Measurements from ENCODE around the gene GPR35.

Gene GPR35

DNA sequence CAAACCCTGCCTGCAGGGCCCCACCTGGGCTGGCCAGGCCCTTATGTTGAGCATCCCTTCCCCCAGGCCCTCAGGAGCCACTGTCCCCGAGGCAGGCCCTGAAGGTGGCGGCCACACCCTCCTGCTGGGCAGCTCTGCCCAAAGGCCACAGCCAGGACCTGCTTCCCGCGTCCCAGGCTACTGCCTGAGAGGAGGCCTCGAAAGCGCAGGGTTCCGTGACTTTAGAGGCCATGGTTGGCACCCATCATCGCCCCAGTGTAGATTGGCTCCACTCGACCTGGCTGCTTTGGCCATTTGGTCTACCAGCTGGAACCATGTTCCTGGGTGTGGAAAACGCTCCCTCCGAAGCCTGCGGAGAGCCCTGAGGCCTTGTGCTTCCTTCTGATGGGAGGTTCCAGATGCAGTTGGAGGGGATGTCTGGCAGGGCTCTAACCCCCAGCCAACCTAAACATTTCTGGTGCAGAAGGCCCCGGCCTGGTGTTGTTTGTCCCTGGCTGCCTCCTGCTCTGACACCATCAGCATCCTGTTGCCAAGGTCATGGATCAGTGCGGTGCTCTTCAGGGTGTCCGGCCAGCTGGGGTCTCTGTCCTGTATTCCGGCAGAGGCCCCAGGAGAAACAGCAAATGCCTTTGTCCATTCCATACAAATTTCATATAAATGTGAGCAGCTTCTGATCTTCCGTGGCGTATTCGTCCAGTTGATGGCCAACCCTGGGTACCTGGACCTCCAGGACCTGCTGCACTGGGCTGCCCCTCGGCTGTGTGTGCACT lies 24.0 kb upstream of the GPR35 start:
- Histone ChIP-seq H3K27ac (ENCODE audit: poor library complexity, severe bottlenecking) (no peak overlapping the region), H3K4me3 (ENCODE audit: severe bottlenecking) (no peak overlapping the region), H3K4me1 (ENCODE audit: insufficient read depth, poor library complexity, severe bottlenecking) (no peaks in the 10 kb centered on the region), H3K36me3 (ENCODE audit: low read depth) (no peaks in the 10 kb centered on the region), H3K27me3 (ENCODE audit: insufficient read depth, poor library complexity, severe bottlenecking) (no peaks in the 10 kb centered on the region), H3K9me3 (ENCODE audit: severe bottlenecking) (no peaks in the 10 kb centered on the region)
- TF ChIP-seq, protein P1, sequence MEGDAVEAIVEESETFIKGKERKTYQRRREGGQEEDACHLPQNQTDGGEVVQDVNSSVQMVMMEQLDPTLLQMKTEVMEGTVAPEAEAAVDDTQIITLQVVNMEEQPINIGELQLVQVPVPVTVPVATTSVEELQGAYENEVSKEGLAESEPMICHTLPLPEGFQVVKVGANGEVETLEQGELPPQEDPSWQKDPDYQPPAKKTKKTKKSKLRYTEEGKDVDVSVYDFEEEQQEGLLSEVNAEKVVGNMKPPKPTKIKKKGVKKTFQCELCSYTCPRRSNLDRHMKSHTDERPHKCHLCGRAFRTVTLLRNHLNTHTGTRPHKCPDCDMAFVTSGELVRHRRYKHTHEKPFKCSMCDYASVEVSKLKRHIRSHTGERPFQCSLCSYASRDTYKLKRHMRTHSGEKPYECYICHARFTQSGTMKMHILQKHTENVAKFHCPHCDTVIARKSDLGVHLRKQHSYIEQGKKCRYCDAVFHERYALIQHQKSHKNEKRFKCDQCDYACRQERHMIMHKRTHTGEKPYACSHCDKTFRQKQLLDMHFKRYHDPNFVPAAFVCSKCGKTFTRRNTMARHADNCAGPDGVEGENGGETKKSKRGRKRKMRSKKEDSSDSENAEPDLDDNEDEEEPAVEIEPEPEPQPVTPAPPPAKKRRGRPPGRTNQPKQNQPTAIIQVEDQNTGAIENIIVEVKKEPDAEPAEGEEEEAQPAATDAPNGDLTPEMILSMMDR (IDR thresholded peaks at IDR 0.05; ENCODE audit: poor library complexity, severe bottlenecking): no peak
- DNase-seq (ENCODE audit: low spot score) (peak; percentile 44), ATAC-seq (ENCODE audit: low read depth) (no peak)

DNA sequence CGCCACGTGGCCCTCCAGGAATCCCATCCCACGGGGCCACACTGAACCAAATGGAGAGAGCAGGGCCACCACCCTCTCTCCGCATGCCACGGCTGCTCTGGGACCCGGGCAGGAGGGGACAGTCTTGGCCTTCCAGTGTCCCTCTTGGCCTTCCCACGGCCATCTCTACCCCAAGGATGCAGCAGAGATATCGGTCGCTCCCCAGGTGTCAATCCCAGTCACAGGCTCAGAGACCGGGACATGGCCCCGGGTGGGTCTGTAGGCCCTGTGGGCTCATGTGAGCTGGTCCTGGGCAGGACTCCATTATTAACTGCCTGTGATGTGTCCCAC lies 23.5 kb upstream of the GPR35 start:
- Histone ChIP-seq H3K27me3 (ENCODE audit: insufficient read depth, poor library complexity, severe bottlenecking) (no peaks in the 10 kb centered on the region), H3K4me1 (ENCODE audit: insufficient read depth, poor library complexity, severe bottlenecking) (no peaks in the 10 kb centered on the region), H3K36me3 (ENCODE audit: low read depth) (no peaks in the 10 kb centered on the region), H3K27ac (ENCODE audit: poor library complexity, severe bottlenecking) (no peak overlapping the region), H3K9me3 (ENCODE audit: severe bottlenecking) (no peaks in the 10 kb centered on the region), H3K4me3 (ENCODE audit: severe bottlenecking) (no peak overlapping the region)
- TF ChIP-seq, protein P1 (IDR thresholded peaks at IDR 0.05; ENCODE audit: poor library complexity, severe bottlenecking): no peak
- no peak for ATAC-seq (ENCODE audit: low read depth)
- peak; percentile 50 for DNase-seq (ENCODE audit: low spot score)

DNA sequence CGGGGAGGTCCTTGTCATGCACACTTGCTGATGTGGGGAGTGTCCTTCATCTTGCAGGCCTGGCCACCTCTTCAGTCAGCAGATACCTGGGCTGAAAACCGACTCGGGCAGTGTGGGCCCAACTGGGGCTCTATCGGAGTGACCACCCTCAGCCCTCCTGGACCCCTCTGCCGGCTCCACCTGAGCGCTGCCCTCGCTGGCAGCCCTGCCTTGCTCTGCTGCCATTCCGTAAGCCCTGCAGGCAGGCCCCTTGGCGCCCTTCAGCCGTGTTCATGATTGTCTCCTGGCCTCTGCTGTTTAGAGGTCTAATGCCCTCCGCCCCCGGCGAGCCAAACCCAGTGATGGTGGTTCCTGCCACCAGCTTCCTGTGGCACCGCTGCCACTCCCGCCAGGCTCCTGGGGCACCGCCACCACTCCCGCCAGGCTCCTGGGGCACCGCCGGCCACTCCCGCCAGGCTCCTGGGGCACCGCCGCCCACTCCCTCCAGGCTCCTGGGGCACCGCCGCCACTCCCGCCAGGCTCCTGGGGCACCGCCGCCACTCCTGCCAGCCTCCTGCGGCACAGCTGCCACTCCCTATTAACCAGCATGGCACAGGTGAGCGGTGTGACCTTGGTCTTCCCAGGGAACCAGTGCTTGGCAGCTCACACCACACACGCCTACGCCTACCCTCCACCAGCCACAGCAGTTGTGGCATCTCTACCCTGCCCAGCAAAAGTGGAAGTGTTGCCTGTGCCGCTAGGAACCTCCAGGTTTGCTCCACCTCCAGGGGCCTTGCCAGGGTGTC lies 22.8 kb upstream of the GPR35 start:
- Histone ChIP-seq H3K9me3 (ENCODE audit: severe bottlenecking) (no peaks in the 10 kb centered on the region), H3K4me1 (ENCODE audit: insufficient read depth, poor library complexity, severe bottlenecking) (no peaks in the 10 kb centered on the region), H3K27ac (ENCODE audit: poor library complexity, severe bottlenecking) (no peak overlapping the region), H3K36me3 (ENCODE audit: low read depth) (no peaks in the 10 kb centered on the region), H3K27me3 (ENCODE audit: insufficient read depth, poor library complexity, severe bottlenecking) (no peaks in the 10 kb centered on the region), H3K4me3 (ENCODE audit: severe bottlenecking) (no peak overlapping the region)
- DNase-seq (ENCODE audit: low spot score) (peak; percentile 38), ATAC-seq (ENCODE audit: low read depth) (no peak)
- TF ChIP-seq, protein P1 (IDR thresholded peaks at IDR 0.05; ENCODE audit: poor library complexity, severe bottlenecking): no peak

DNA sequence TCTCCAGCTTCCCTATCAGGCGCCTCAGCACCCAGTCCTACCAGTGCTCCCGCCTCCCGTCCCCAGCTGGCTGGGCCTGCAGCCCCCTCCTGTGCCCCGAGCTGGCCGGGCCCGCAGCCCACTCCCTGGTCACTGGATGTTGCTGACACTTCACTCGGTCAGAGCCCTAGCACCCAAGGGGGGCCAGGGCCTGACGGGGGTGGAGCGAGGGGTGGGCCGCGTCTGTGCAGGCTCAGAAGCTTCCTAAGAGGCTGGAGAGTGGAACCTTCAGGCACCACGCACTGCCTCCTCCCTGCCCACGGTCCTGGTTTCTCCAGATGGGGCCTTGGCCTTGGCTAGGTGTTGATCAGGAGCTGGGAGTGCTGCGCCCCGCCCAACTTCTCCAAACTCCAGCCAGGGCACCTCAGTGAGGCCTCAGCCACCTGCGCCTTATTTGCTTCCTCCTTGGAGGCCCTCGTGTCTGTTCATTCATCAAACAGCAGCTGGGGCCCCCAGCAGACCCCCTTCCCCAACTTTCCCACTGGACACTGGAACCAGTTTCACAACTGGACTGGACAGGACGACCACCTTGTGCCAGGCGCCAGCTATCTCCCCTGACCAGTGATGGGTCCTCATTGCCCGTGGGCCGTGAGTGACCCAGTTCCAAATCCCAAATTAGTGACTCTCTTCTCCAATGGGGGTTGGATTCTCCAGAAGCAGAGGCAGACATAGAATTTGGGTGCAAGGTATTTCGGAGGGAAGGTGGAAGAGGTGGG lies 22.0 kb upstream of the GPR35 start:
- Histone ChIP-seq H3K27ac (ENCODE audit: poor library complexity, severe bottlenecking) (no peak overlapping the region), H3K9me3 (ENCODE audit: severe bottlenecking) (no peaks in the 10 kb centered on the region), H3K27me3 (ENCODE audit: insufficient read depth, poor library complexity, severe bottlenecking) (no peaks in the 10 kb centered on the region), H3K4me3 (ENCODE audit: severe bottlenecking) (no peak overlapping the region), H3K36me3 (ENCODE audit: low read depth) (no peaks in the 10 kb centered on the region), H3K4me1 (ENCODE audit: insufficient read depth, poor library complexity, severe bottlenecking) (no peaks in the 10 kb centered on the region)
- ATAC-seq (ENCODE audit: low read depth) (no peak), DNase-seq (ENCODE audit: low spot score) (peak; percentile 31)
- TF ChIP-seq, protein P1 (IDR thresholded peaks at IDR 0.05; ENCODE audit: poor library complexity, severe bottlenecking): no peak

Data from RWPE2 (cell line).